GM19463 (cell line): ENCODE measurements around the gene APOBEC3C.
"Not testable (repeated sequence)": the region's sequence is repeated elsewhere in the genome, so short reads cannot be mapped to it uniquely, and the experiment has no call there.

Experiments
- ATAC-seq: cut with Tn5 transposase; IDR thresholded peaks from one replicate; pipeline ENCODE4 v1.9.1; 2021; ENCODE audit warnings: mild to moderate bottlenecking, moderate library complexity; ENCODE audit not compliant: unreplicated experiment

APOBEC3C gene

DNA sequence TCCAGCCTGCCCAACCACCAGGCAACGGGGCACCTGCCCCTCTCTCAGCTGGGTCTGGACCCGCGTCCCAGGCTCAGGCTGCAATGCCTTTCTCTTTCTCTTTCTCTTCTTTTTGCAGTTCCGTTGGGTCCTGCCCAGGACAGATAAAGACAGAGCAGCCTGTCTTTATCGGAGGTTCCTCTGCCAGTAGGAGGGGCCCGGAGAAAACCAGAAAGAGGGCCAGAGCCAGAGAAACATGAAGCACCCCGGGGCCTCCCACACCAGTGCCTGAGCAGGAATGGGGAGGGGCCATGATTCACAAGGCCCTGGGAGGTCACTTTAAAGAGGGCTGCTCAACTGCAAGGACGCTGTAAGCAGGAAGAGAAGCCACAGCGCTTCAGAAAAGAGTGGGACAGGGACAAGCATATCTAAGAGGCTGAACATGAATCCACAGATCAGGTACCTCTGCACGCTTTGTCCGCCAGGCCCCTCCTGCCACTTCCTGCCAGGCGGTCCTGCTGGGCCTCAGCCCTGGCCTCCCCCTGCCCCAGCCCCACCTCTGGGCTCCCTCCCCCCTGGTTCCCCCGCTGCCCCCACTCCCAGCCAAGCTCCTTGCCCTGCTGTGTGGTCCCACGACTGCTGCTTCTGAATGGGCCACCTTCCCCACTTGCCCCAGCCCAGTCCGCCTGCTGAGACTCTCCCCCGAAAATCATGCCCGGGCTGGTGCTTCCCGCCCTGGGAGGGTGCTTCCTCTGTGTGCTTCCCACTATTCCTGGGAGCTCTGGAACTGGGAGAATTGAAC is at the start of gene APOBEC3C:
Gene APOBEC3C (plus strand): TSS at position 316 of the 781 bp plus-strand sequence. CDS start 106 bp downstream, at position 422.
- ATAC-seq: peak; percentile 91

DNA sequence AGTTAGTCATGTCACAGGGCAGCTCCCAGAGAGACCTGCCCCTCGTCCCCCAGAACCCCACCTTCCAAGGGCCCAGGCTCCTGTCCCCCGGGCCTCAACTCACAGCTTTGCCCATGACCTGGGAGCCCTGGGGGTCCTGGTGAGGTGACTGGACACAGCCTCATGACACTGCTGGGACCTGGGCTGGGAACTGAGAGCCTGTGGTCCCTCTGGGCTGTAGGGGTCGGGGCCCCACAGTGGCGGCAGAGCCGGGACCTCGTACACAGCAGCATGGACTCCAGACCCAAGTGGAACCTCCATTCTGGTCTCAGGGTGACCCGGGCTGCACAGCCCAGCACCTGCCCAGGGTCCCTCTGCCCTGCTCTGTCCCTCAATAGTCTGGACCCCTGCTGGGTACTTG is 49.8 kb upstream of the APOBEC3C start:
- no peak for ATAC-seq

DNA sequence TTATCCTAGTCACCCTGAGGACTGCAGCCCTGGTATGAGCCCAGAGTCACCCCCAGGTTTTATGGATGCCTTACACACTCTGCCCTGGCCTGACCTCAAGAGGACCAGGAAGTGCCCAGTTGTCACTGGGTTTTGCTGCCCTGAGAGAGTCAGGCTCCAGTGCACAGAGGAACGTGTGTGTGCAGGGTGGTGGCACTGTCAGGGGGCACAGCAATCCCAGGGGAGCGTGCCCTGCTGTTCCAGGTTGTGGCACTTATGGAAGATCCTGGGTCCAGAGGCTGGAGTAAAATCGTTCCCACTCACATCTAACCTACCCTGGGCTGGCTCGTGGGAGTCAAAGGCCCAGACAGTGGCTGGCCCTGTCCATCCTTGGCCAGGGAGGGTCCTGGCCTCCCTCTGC is 49.1 kb upstream of the APOBEC3C start:
- ATAC-seq: no peak

DNA sequence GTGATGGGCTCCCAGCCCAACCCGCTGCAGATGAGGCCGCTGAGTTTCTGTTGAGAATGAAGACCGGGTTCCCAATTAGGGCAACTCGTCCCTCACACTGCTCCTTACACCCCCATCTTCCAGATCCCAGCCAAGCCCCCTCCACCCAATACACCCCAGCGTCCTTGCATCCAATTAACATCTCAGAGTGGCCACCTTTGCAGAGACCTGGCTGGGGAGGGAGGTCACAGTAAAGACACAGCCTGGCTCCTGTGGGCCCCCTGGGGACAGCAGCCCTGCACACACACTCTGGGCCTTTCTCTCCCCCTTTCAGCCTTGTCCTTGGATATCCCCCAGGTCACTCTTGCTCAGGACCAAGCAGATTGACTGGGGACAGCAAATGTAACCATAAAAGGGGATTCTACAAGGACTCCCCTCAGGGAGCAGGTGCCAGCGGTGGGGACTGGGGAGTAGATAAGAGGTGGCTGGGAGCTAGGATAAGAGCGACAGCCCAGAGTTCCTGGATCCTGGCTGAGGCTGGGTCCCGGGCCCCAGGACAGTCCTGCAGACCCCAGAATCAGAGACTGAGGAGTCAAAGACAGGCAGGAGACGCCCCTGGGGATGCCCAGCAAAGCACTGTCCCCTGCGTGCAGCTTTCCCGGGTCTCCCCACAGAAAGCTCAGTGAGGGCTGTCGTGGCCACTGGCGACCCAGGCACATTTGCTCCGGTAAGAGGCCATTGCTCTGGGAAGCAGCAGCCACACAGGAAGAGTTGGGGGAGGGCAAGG is 48.3 kb upstream of the APOBEC3C start:
- no peak for ATAC-seq

DNA sequence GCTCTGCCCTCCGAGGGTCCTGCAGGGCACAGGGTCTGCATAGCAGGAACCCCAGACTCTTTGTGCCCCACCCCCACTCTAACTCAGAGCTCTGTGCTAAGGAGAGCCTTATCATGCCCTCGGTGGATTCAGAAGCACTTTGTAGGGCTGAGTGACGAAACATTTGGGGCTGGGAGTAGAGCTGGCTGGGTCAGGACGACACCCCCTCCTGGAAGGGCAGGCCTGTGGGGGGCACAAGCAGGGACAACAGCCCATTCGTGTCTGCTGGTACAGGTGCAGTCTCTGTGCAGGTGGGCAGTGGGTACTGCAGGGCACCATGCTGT is 47.7 kb upstream of the APOBEC3C start:
- no peak for ATAC-seq

DNA sequence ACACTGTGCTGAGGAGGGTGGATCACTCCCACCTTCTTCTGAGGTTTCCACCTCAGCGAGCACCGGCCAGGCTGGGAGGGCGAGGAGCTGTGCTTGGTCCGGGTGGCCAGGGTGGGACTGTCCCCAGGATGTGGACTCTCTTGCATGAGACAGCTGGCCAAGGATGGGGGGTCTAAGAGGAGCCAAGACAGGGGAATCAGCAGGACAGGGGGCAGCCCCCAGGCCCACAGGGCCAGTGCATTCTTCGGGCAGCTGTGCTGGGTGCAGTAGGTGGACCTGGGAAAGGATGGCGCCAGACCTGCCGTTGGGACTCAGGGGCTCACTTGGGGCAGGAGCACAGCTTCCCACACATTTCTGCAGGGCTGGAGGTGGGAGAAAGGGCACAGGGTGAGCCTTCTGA is 47.1 kb upstream of the APOBEC3C start:
- no peak for ATAC-seq

DNA sequence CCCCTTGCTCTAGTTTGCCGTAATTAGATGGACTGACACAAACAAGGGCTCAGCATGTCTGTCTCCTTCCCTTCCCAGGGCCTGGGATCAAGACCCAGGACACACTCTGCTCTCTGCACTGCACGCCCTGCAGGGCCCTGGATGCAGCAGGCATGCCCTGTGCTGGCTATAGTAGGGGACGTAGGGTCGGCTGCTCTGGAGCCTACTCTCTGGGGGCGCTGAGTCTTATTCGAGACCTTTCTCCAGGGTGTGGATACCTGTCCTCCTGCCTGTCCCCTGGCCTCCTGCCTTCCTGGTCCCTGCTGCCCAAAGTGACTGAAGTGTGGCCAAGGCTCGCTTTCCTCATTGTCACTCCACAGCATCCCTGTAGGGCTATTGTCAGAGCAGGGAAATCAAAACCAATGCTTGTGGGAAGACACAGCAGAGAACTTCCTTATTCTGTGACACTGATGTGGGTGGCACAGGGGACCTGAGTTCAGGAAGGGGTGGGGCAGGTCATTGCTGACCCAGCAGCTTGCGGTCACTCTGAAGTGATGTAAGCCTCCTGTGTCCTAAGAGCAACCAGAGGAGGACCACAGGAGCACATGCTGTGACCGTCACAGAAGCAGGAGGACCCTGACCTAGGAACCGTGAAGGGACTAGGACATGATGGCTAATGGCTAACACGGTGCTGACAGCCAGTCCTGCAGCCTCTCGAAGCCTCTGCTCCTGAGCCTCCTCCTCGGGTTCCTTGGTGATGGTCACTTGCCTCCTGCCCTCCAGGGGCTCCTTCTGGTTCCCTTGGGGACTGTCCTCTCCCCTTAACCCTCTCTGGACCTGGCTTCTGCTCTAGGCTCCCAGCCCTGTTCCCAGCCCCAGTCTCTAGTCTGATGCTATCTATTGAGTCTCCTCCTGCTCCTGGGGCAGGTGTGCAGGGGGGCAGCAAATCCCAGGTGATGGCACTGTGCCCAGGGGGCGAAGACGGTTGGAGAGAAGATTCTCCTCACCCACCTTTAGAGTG is 46.3 kb upstream of the APOBEC3C start:
- ATAC-seq: no peak

DNA sequence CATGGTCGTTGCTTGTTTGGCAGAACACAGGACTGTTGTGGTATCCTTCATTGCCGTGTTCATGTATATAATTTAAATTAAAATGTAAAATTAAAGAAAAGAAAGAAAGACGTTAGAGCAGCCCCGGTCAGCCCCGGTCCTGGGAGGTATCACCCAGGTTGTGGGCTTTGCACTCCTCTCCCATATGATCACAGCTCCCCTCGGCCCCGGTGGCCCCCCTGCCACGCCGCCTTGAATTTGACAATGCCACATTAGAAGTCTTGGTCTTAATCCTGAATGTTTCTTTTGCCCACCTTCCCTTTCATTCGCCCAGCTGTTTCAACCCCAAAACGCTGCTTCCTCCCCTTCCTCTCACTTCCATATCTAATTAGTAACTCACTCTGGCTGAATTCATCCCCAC is 45.3 kb upstream of the APOBEC3C start:
- no peak for ATAC-seq

DNA sequence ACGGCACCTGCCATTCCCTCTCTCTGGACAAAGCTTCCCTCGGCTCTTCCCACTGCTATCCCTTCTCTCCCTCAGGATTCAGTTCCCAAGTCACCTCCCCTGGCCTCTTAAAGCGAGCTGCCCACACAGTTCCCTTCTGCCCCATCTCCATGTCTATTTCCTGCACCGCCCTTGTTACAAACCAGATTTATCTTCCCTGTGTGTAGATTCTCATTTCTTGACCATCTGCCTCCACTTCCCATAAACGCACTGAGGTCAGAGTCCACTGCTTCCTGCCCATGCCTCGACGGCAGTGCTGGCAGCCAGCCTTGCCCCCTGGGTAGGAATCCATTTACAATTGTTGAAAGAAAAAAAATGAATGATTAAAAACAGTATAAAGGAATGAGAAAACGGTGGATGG is 43.5 kb upstream of the APOBEC3C start:
- ATAC-seq: no peak

DNA sequence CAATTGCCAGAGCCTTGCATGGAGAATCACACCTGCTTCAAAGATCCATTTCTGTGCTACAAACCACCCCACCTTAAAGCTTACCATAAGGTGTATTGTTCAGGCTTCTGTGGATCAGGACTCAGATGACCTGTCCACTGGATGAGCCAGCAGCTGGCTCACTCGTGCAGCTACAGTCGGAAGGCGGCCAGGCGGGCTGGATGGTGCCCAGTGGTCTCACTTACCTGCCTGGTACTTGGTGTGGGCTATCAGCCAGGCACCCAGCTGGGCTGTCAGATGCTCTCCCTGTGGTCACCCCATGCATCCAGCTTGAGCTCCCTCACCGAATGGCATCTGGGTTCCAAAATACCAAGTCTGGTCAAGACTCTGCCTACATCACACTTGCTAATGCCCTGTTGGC is 42.9 kb upstream of the APOBEC3C start:
- ATAC-seq: no peak

DNA sequence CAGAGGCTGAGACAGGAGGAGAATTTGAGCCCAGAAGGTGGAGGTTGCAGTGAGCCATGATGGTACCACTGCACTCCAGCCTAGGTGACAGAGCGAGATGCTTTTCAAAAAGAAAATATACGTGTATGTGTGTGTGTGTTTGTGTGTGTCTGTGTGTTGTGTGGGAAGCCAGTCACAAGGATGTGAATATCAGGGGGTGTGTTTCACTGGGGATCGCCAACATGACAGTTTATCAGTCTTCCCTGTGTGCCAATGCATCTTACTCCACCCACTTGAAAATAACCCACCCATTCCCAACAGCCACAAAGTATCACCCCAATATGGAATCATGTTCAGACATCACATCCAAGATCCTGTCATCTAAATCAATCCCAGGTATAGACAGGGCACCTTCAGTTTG is 42.3 kb upstream of the APOBEC3C start:
- no peak for ATAC-seq

DNA sequence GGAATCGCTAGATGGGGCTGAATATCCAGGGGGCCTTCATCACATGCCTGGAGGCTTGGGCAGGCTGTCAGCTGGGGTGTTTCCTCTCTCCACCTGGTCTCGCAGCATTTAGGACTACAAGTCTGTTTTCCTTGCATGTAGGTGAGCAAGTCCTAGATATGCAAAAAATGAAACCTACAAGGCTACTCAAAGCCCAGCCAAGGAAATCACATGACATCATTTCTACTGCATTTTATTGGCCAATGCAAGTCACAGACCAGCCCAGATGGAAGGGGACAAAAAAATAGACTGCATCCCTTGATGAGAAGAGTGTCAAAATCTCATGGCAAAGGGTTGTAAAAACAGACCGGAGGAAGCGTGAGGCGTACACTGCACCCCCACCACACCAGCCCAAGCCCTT is 41.5 kb upstream of the APOBEC3C start:
- ATAC-seq: no peak

DNA sequence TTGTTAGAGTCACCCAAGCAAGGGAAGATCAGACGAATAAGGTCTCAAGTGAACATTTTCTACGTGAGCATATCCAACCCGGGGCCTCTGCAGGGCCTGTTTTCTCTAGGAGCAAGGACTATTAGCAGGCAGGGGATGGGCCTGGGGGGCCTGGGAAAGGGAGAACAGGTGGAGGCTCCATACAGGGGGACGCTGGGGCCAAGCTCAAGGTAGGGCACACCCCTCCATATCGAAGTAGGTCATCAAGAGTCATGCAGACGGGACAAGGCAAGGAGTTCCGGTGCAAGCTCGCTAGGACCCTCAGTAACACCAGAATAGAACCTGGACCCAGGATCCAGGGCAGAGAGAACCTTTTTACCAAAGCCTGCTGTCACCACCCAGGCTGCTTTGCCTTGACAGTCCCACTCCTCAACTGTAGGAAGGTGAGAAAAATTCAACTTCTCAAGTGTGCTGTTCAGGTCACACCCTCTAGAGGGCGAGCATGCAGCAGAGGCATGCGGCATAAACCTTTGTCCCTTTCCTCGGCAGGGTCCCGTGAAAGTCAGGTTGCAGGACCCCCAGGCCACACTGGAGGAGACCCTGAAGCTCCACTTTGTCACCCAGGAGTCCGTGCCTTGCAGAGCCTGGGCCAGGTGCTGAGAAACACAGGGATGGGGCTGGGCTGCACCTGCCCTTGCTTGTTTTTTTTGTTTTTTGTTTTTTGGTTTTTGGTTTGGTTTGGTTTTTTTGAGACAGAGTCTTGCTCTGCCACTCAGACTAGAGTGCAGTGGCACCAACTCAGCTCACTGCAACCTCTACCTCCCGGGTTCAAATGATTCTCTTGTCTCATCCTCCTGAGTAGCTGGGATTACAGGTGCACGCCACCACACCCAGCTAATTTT is 40.5 kb upstream of the APOBEC3C start:
- ATAC-seq: no peak

DNA sequence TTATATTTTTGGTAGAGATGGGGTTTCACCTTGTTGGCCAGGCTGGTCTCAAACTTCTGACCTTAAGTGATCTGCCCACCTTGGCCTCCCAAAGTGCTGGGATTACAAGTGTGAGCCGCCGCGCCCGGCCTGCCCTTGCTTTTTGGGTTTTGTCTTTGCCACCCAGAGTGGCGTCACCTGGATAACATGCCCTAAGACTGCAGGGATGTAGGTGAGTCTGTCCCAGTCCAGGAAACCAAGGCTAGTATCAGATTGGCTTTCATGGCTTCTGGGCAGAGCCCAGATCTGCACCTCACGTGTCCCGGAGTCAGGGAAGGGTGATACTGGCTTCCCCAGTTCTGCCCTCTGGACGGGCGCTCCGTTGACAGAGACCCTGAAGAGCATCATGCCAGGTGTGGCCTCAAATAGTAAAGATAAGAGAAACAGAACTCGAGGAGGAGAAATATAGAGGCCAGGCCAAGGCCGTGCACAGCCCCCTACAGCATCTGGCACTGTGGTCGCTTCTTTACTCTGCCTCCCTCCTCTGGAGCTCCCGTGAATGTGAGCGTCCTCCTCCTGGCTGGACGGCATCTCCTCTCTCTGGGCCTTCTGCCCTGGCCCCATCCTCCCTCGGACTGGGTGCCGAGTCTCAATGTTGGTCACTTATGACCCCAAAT is 39.8 kb upstream of the APOBEC3C start:
- no peak for ATAC-seq

DNA sequence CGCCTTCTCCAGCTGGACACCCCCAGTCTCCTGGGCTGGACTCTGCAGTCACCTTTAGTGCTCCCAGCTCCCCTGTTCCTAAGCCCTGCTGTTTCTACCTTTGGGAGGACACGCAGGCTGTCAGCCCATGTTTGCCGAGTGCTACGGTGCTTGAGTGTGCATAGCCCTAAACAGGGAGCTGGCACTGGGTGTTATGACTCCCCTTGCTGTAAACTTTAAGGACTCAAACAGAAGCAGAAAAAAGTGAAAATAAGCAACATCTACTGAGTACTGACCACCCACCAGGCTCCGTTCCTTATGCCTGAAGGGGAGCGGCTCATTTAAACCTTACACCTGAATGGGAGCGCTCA is 39.3 kb upstream of the APOBEC3C start:
- ATAC-seq: no peak

DNA sequence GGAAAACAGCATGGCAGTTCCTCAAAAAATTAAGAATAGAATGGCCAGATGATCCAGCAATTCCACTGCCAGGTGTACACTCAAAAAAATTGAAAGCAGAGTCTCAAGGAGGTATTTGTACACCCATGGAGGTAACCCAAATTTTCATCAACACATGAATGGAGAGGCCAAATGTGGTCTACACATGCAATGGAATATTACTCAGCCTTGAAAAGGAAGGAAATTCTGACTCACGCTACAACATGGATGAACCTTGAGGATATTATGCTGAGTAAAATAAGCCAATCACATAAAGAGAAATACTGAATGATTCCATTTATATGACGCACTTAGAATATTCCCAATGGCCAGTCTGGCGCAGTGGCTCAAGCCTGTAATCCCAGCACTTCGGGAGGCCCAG is 36.8 kb upstream of the APOBEC3C start:
- not testable (repeated sequence) for ATAC-seq

DNA sequence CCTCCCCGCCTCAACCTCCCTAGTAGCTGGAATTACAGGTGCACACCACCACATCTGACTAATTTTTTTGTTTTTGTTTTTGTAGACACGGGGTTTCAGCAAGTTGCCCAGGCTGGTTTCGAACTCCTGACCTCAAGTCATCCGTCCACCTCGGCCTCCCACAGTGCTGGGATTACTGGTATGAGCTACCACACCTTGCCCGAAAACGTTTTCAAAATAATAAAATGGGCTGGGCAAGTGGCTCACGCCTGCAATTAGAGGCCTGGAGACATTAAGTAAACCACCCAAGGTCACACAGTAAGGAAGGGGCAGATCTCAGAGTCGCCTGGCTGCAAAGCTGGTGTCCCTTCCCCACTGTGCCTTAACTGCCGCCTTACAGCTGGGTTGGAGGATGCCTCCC is 33.5 kb upstream of the APOBEC3C start:
- ATAC-seq: not testable (repeated sequence)

DNA sequence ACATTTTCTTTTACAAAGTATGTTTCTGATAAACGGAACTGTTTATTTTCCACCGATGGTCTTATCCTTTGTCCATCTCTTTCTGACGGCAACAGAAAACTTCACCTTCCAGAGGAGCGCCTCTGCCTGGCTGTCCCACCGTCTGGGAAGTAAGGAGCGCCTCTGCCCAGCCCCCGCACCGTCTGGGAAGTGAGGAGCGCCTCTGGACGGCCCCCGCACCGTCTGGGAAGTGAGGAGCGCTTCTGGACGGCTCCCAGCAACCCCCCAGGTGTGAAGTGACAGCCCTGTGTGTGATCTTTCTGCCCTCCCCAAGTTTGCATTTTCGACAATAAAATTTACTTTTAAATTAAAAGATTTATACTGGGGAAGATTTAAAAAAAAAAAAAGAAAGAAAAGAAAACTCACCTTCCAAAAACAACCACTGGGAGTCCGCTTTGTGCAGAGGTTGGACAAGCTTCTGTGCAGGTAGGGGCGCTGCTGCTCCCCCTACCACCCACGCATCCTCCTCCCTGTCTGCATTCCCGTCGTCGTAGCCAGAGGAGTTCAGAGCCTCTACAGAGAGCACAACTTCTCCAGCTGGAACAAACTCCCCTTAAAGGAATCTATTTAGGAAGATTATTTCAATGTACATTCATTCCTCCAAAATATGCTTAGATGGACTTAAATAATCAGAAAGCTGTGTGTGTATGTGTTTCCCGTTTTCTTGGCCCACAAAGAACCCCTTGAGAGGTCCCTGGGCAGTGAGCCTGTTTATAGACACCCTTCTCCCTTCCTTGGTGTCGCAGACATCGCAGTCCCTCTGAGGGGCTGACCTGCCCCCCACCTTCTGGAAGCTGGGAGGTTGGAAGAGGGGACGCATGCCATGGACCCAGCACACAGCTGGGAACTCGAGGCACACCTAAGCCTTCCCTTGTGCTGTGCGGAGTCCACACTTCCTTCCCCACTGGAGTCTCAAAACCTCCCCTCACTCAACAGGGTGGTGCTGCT is 32.8 kb upstream of the APOBEC3C start:
- no peak for ATAC-seq
